ENCODE data around the gene PGLYRP4.
"Not testable (repeated sequence)": the region's sequence is repeated elsewhere in the genome, so short reads cannot be mapped to it uniquely, and the experiment has no call there.

PGLYRP4 gene

GRCh38 chr1:153355445-153356071 lies 6.9 kb upstream of the PGLYRP4 start:
- DNase-seq = peak; percentile 67

- DNase-seq = no peak
Measured at GRCh38 chr1:153354515-153355193, 6.0 kb upstream of the PGLYRP4 start.

- DNase-seq = no peak
Measured at GRCh38 chr1:153353226-153353947, 4.7 kb upstream of the PGLYRP4 start.

- DNase-seq = peak; percentile 86
Measured at GRCh38 chr1:153352523-153352922, 3.9 kb upstream of the PGLYRP4 start.

GRCh38 chr1:153350321-153350957 lies 1.8 kb upstream of the PGLYRP4 start:
- DNase-seq = no peak

- DNase-seq = no peak
Measured at GRCh38 chr1:153349363-153350320, 1.0 kb upstream of the PGLYRP4 start.

- no peak for DNase-seq
Measured at GRCh38 chr1:153347856-153348255, 785 bp downstream of the PGLYRP4 start.

- not testable (repeated sequence) for DNase-seq
Measured at GRCh38 chr1:153347049-153347448, 1.6 kb downstream of the PGLYRP4 start.

GRCh38 chr1:153346077-153346723 lies 2.4 kb downstream of the PGLYRP4 start:
- DNase-seq = no peak

GRCh38 chr1:153345187-153346076 lies 3.2 kb downstream of the PGLYRP4 start:
- no peak for DNase-seq

GRCh38 chr1:153344718-153345025 lies 4.0 kb downstream of the PGLYRP4 start:
- no peak for DNase-seq

GRCh38 chr1:153343811-153344717 lies 4.6 kb downstream of the PGLYRP4 start:
- DNase-seq = no peak

- no peak for DNase-seq
Measured at GRCh38 chr1:153343040-153343681, 5.5 kb downstream of the PGLYRP4 start.

GRCh38 chr1:153342178-153342577 lies 6.5 kb downstream of the PGLYRP4 start:
- DNase-seq = no peak

- no peak for DNase-seq
Measured at GRCh38 chr1:153341431-153341934, 7.2 kb downstream of the PGLYRP4 start.

- no peak for DNase-seq
Measured at GRCh38 chr1:153340356-153340755, 8.3 kb downstream of the PGLYRP4 start.

- DNase-seq = no peak
Measured at GRCh38 chr1:153339802-153340201, 8.8 kb downstream of the PGLYRP4 start.

- DNase-seq = no peak
Measured at GRCh38 chr1:153337980-153338853, 10.4 kb downstream of the PGLYRP4 start.
